Transverse colon (tissue), 4 donors: ENCODE results near the gene RALGPS1.

ENCODE experiments used
- POLR2A ChIP-seq: fragments of 450-650 bp; IDR thresholded peaks from one replicate; pipeline ENCODE4 v1.6.1; 2016; ENCODE audit warnings: antibody characterized with exemption, mild to moderate bottlenecking, moderate library complexity
- POLR2AphosphoS5 ChIP-seq, 3 donors: sonication (generic); formaldehyde crosslinking; IDR thresholded peaks; one replicate each; pipeline ENCODE4 v1.6.1; 2016; ENCODE audit warnings: antibody characterized with exemption in 3 of 3
- TF ChIP-seq, protein P1 (sequence below), 5 experiments: fragments of 200-600 bp in 3 of 5; fragments of 450-650 bp in 2 of 5; sonication (generic) in 3 of 5; IDR thresholded peaks; 1 replicate in 2 of 5; 2 replicates in 3 of 5; pipeline ENCODE4 v1.5.1; 2016 to 2017; ENCODE audit warnings: antibody characterized with exemption in 5 of 5, inconsistent platforms in 3 of 5, mild to moderate bottlenecking in 2 of 5, moderate library complexity in 1 of 5

DNA sequence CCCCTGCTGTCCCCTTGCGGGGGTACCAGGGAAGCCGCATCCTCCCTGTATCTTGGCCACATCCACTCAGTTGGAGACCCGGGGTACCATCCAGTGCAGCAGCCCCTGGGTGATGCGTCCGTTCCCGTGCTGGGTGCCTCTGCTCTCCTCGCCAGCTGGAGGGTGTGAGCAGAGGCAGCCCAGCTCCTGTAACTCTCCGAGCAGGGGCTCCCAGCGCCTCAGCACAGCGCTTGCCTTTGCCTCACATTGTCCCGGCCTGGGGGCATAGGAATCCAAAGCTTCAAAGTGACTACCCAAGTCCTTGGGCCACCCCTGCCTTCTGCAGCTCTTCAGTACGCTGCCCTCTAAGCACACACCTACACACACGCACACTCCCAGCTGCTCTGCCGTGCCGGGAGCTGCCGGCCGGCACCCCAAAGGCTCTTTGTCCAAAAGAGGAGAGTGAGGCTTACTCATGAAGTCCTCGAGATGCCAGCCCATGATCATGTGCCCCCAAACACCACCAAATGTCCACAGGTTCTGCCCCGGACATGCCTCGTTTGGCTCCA is 207.1 kb downstream of the RALGPS1 start:
- TF ChIP-seq POLR2A (no peak), POLR2AphosphoS5 (IDR thresholded peaks at IDR 0.05) (no peak)
- TF ChIP-seq, protein P1, sequence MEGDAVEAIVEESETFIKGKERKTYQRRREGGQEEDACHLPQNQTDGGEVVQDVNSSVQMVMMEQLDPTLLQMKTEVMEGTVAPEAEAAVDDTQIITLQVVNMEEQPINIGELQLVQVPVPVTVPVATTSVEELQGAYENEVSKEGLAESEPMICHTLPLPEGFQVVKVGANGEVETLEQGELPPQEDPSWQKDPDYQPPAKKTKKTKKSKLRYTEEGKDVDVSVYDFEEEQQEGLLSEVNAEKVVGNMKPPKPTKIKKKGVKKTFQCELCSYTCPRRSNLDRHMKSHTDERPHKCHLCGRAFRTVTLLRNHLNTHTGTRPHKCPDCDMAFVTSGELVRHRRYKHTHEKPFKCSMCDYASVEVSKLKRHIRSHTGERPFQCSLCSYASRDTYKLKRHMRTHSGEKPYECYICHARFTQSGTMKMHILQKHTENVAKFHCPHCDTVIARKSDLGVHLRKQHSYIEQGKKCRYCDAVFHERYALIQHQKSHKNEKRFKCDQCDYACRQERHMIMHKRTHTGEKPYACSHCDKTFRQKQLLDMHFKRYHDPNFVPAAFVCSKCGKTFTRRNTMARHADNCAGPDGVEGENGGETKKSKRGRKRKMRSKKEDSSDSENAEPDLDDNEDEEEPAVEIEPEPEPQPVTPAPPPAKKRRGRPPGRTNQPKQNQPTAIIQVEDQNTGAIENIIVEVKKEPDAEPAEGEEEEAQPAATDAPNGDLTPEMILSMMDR (IDR thresholded peaks at IDR 0.05) = no peak
